ENCODE measurements around the gene RANBP3.
"Not testable (repeated sequence)": the region's sequence is repeated elsewhere in the genome, so short reads cannot be mapped to it uniquely, and the experiment has no call there.

Gene RANBP3, protein sequence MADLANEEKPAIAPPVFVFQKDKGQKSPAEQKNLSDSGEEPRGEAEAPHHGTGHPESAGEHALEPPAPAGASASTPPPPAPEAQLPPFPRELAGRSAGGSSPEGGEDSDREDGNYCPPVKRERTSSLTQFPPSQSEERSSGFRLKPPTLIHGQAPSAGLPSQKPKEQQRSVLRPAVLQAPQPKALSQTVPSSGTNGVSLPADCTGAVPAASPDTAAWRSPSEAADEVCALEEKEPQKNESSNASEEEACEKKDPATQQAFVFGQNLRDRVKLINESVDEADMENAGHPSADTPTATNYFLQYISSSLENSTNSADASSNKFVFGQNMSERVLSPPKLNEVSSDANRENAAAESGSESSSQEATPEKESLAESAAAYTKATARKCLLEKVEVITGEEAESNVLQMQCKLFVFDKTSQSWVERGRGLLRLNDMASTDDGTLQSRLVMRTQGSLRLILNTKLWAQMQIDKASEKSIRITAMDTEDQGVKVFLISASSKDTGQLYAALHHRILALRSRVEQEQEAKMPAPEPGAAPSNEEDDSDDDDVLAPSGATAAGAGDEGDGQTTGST

DNA sequence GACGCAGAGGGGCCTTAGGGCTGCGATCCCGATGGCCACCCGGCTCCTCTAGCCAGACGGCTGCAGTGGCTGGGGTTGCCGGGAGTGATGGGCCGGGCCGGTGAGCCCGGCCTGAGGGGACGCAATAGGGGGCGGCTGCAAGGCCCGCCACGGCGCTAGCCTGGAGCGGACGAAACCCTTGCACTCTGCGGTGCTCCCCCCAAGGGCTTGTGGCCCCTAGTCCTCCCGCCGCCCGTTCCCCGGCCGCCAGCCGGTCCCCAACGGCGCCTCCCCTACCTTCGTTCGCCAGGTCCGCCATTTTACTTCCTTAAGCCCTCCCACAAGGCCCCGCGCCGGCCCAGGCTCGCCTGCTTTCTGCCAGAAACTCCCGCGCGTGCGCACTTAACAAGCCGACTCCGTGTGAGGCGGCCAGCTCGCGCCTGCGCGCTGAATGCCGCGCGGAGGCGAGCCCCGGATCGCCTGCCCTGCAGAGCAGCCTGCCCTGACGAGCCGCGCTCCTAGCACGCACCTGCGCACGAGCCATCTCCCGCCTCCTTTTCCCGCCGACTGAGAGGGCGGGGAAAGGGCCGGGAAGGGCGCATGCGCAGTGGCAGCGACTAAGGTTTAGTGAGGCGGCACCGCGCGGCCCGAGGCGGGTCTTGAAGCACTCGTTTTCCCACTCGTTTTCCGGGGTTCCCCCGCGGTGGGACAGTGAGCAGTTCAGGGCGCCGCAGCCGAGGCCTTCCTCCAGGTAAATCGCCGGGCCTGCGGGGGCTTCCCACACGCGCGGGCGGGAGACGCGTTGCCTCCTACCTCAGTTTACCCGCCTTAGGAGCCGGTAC lies at the start of gene RANBP3:
TSS of gene RANBP3 (minus strand) at position 356 of the 821 bp plus-strand sequence. CDS start at position 298, 58 bp downstream.
- peak; percentile 92 to 99 (median 93) for DNase-seq (ENCODE audit: low read depth in 2 of 3, low spot score in 2 of 3)

DNA sequence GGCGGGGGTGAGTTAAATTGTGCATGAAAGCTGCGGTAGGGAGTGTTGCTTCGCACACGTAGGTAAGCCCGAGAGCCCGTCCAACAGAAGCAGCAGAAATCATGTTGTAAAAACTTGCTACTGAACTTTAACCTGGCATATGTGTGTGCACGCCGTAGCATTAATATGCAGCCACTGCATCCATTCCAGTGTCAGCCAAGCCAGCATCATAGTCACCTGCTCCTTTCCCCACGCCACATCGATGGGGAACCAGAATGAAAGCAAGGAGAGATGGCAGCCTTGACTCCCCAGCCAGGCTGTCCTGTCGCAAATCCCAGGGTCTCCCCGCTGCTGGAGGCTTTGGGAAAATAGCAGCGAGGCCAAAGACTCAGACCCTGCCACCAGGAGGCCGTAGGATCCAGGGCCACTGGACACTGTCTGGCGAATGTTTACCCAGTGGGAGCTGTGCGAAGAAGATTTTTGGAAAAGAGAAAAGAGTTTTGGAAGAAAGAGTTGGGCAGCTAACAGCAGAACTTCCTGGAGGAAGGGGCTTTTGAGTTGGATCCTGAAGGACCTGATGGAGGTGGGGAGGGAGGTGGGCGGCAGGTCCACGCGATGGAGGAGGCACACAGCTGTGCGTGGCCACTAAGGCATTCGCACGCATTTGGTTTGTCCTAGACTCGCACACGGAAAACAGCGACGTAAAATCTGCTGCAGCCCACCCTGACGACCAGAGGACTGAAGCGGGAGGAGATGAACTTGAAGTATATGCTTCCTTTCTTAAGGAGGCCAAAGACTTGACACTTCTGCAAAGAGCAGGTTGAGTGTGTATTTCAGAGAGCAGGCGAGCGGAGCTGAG lies 48.7 kb upstream of the RANBP3 start:
- DNase-seq (ENCODE audit: low read depth in 2 of 3, low spot score in 2 of 3) = no peak

DNA sequence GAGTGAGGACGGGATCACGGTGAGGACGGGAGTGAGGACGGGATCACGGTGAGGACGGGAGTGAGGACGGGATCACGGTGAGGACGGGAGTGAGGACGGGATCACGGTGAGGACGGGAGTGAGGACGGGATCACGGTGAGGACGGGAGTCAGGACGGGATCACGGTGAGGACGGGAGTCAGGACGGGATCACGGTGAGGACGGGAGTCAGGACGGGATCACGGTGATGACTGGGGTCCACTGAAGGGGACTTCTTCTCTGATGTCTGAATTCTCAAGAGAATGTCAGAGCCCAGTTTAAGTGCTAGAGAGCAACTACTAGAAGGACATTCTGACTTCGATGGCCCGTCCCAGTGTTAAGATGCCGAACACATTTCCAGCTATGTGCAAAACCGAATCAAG lies 46.8 kb upstream of the RANBP3 start:
- not testable (repeated sequence) for DNase-seq (ENCODE audit: low read depth in 2 of 3, low spot score in 2 of 3)

DNA sequence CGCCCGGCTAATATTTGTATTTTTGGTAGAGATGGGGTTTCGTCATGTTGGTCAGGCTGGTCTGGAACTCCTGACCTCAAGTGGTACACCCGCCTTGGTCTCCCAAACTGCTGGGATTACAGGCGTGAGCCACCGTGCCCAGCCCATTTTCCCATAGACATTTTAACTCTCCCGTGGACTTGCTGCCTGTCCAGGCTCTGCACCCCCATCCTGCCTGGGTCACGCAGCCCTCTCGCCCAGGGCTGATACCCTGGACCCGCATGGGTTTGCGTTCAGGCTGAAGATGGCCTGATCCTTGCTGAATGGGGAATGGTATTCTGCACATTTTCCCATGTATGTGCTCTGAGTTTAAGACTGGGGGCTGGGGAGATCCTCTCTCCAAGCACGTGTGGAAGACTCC lies 46.0 kb upstream of the RANBP3 start:
- DNase-seq (ENCODE audit: low read depth in 2 of 3, low spot score in 2 of 3) = no peak

DNA sequence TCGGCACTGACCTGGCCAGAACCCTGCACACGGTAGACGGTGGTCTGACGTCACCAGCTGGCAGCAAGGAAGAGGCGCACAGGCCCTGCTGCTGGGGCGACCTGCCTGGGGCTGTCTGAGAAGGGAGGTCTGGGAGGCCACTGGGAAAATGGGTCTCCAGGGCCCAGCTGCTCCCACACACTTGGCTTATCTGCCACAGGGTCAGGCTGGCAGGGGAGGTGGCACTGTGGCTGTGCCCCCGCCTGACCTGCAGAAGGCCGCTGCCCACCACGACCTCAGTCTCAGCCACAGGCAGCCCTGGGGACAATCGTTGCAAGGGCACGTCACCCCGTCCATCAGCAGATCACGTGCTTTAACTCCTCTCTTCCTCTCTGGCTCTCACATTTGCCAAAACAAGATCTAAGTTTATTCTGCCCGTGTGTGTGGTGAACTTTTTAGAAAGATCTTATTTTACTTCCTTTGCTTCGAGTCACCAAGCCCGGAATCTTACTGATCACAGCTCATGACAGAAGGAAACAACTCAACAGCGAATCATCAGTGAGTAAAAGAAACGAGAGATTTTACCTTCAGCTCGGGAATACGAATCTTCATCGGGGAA lies 45.2 kb upstream of the RANBP3 start:
- no peak for DNase-seq (ENCODE audit: low read depth in 2 of 3, low spot score in 2 of 3)

DNA sequence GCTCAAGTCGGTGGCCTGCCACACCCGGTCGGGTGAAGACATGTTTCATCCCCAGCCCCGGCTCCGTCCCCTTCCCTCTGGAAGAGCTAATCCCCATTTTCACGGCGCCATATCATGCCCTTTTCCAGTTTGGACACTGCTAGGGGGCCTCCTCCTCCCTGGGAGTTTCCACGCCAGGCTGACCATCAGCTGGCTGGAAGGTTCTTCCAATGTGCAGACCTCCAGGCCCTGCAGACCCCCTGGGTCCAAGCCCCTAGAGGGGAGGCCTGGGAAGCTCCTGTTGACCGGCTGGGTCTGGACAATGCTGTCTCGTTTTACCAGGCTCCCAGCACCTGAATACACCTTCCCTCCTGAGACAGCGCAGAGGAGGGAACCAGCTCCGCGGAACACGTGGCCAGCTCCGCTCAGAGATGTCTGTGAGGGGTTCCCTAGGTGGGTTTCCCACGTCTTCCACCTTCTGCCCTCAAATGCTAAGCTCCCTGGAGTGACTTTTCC lies 44.7 kb upstream of the RANBP3 start:
- DNase-seq (ENCODE audit: low read depth in 2 of 3, low spot score in 2 of 3) = no peak

DNA sequence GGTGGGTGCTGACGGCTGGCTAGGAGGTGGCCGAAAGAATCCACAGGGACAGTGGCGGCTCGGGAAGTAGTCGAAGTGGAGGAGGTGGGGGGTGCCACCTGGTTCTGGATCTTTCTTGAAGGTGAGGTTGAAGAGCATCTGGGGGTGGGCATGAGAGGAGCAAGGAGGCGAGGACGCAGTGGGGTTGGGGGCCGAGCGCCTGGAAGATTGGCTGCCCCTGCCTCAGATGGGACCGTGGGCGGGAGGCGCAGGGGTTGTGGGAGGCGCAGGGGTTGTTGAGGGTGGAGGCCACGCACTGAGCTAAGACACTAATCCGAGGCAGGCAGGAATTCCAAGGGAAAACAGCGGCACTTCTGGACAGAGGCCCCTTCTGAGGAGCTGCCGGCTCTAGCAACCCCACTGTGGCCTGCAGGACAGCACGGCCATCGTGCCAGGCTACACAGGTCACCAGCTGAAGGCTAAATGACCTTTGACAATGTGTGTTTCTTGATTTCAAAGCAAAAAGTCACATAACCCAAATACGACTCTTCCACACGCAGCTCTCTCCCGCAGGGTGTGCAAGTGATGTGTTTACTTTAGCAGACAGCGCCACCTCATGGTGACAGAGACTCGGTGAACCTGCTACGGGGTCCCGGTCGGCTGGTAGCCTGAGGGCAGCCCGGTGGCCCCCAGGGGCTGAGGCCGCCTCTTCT lies 44.1 kb upstream of the RANBP3 start:
- peak; percentile 35 to 64 (median 52) for DNase-seq (ENCODE audit: low read depth in 2 of 3, low spot score in 2 of 3)

DNA sequence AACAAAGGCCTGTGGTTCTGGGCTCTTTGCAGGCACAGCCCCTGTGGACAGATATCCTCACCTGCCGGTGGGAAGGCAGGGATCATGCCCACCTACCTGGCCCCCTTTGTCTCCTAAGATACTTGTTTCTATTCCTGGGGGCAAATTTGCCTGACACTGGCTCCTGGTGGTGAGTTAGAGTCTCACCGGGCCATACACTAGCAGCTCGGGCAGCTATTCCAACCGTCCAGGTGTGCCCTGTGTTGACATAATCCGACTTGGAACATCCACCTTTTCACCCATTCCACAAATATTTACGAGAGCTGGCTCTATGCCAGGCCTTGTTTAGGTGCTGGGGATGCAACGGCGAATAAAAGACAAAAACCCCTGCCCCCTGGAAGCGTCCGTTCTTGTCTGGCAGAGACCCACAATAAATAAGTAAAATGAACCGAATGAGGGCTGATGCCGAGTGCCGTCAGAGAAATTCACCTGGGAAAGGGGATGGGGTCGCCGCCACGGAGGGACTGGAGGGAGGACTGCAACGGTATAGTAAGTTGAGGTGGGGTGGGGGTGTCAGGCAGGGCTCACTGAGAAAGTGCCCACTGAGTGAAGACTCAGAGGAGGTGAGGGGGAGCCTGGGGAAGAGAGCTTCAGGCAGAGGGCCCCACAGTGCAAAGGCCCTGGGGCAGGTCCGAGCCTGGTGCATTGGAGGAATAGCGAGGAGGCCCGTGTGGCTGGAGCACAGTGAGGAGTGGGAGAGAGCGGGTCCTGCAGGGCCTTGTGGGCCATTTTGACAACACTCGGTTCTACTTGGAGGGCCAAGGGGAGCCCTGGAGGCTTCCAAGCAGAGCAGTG lies 43.2 kb upstream of the RANBP3 start:
- no peak for DNase-seq (ENCODE audit: low read depth in 2 of 3, low spot score in 2 of 3)

DNA sequence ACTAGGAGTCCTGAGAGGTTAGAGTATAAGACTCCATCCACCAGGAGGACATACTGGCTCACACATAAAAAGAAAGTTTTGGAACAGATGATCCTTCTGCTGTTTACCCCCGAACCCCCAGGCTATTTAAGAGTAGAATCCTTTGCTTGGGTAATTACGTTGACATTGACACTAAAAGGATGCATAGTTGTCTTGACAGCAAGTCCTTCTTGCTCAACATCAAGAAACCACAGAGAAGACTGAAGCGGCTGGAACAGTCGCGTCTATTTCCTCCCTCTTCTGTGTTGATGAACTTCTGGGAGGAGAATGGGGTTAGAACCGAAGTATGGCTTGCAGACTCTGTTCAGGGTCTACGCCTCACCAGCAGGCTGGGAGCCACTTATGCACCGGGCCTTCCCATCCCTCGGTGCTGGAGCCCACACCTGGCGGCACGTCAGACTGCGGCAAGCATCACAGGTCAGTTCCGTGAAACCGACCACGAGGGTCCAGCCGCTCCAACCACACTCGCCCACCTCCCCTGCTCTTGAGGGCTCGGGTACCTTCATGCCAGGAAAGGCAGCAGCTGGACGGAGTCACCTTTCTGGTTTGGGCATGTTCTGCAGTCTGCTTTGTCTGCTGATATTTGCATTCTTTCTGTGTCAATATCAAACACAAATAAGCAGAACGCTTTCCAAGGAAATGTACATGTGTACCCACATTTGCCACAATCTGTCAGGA lies 42.4 kb upstream of the RANBP3 start:
- no peak for DNase-seq (ENCODE audit: low read depth in 2 of 3, low spot score in 2 of 3)

DNA sequence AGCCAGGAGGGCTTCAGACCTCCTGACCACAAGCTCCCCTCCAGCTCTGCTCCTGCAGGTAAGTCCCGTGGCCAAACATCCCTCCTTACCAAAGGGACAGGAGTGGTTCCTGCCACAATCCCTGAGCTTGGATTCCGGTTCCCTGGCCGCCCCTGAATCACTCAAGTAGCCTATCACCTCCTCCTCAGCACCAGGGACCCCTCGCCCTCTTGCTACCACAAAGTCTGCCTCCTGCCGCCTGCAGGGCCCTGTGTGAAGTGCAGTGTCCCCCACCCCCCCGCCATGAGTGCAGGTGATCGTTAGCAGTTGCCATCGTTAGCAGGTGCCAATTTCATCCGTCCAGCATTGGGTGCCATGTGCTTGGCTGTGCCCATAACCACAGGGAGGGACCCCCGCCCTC lies 40.8 kb upstream of the RANBP3 start:
- DNase-seq (ENCODE audit: low read depth in 2 of 3, low spot score in 2 of 3) = no peak

DNA sequence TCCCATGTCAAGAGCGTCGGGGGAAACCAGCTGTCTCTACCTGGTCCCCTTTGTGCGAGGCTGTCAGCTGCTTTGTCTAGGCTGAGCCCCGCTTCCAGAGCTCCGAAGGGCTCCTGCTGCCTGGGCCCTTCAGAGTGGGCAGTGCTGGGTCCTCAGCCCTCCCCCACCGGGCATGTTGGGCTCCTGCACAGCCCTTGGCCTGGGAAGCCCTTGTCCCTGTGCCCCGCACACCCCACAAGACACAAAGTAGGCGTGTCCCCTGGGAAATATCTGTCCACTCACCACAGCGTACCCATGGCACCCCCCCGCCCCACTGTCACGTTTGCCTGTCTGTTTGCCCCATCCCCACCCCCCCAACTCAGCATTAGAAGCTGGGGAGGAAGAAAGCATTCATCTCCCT lies 39.6 kb upstream of the RANBP3 start:
- no peak for DNase-seq (ENCODE audit: low read depth in 2 of 3, low spot score in 2 of 3)

DNA sequence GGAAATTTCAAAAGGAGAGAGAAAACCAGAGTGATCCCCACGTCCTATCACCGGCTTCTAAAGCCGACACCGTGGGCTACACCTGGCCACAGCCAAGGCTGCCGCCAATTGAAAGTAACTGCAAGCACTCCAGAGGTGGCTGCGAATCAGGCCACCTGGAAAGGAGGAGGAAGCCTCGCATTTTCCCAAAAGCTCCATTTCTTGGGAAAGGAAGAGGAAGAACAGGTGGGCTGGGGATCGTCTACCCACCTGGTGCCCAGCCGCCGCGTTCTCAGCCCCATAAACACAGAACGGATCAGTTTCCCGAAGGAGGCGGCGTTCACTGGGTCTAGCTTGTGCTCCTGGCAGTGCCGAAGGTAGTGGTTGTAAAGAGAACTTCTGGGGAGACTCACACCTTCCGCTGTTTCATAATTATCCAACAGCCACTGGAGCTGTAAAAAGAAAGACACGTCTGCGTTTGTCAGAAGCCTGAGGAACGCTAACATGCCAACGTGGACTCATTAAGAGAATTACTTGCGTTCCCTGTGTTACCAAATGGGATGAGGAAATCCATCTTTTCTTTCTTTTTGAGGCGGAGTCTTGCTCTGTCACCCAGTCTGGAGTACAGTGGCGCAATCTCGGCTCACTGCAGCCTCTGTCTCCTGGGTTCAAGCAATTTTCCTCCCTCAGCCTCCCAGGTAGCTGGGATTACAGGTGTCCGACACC lies 38.1 kb upstream of the RANBP3 start:
- no peak for DNase-seq (ENCODE audit: low read depth in 2 of 3, low spot score in 2 of 3)

DNA sequence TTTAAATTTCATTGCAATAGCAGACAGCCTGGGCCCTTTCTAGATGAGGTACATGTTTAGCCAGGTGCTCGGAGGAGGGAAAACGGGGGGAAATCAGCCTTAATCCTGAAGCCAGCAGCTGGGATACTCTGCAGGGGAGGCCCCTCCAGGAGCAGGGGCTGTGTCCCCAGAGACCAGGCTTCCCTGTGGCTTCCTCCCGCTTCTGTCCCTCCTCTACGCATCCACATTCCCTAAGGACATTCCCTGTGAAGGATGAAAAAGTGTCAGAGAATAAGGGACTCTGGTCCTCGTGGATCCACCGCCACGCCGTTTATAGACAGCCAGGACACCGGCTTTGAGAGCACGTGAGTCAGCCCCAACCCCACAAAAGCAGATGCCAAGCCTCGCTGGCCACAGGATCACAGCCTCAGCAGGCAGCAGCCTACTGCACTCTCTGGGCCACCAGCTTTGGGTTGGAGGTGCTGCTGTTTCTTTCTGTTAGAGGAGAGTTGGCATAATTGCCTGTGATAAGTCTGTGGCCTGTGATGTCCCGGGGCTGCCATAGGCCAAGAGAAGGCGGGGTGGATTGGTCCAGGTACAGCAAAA lies 36.7 kb upstream of the RANBP3 start:
- DNase-seq (ENCODE audit: low read depth in 2 of 3, low spot score in 2 of 3) = no peak

DNA sequence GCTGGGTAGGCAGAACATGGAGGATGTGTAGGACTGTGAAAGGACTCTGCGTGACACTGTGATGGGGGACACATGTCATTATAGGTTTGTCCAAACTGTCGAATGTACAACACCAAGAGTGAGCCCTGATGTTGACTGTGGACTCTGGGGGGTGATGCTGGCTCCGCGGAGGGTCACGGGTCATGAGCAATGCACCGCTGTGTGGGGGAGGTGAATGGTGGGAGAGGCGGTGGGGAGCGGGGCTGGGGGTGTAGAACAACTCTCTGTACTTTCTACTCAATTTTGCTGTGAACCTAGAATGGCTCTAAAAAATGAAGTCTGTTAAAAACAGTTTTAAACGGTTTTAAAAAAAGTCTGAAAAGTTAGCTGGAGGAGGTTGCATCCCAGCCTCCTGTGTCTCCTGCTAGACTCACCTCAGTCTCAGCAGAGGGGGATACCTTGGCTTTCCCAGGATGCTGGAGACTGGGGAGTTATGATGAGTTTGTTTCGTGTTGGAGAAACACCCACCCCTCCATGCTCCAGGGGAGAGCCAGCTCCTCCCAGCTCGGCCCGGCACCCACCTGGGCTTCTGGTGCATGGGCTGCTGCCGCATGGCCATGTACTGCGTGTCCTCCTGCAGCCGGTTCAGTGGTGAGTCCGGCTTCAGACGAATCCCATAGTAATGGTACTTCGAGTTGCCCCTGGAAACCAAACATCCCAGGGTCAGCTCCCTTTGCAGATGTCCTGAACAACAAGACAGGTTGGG lies 34.7 kb upstream of the RANBP3 start:
- no peak for DNase-seq (ENCODE audit: low read depth in 2 of 3, low spot score in 2 of 3)

DNA sequence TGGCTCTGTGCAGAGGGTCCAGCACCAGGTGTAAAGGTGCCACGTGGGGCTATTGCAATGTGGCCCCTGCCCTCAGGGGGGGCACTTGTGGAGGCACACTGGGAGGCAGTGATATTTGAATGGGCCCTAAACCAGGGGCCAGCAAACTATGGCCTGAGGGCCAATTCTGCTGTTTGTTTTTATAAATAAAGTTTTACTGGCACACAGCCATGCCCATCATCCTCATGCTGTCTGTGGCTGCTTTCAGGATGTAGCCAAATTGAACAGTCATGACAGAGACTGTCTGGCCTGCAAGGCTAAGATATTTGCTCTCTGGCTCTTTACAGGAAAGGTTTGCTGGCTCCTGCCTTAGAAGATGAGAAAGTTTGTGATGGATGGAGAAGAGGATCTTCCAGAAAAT lies 33.9 kb upstream of the RANBP3 start:
- no peak for DNase-seq (ENCODE audit: low read depth in 2 of 3, low spot score in 2 of 3)

DNA sequence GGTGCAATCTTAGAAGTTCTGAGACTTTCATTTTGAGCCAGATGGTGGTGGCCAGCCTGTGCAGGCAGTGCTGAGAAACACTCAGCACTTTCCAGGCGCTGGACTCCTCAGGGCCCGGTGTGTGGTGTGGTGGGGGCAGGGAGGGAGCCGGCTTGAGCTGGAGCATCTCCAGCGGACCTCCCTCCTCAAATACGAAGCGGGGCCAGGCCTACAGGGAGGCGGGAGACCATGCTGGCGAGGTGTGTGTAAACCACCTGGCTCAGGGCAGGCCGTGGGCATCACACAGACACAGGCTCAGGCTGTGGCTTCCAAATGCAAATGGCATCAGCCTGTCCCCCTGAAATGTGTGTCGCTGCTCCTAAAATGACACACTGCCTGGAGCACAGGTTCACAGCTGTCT lies 33.3 kb upstream of the RANBP3 start:
- DNase-seq (ENCODE audit: low read depth in 2 of 3, low spot score in 2 of 3) = no peak

DNA sequence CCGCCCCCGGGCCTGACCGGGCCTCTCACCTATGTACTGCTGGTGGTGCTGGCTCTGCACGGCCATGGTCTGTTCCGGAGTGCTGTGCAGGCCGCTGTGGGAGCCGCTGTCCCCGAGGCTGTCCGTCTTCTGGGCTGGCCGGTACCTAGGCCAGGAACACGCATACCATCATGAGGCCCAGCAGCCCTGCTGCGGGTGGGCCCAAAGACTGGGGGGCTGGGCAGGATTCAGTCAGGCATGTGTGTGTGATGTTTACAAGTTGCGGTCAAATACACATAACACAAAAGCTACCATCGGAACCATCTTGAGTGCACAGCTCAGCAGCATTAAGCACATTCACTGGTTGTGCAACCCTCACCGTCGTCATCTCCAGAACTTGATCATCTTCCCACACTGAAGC lies 32.2 kb upstream of the RANBP3 start:
- no peak for DNase-seq (ENCODE audit: low read depth in 2 of 3, low spot score in 2 of 3)

All from activated CD8-positive, alpha-beta memory T cell treated with anti-CD3 and anti-CD28 coated beads for 48 hours (primary cell).